ENCODE measurements around the gene EFCAB5. TPM values are rescaled to one million over a fixed set of nuclear protein-coding genes. Genes with fewer than 3 reads are reported as not detected.
A peak's percentile ranks its signal among the peaks of the same experiment; 100 is the strongest.
"Not testable (repeated sequence)": the region's sequence is repeated elsewhere in the genome, so short reads cannot be mapped to it uniquely, and the experiment has no call there.

Gene EFCAB5
- total RNA-seq, 2 donors from 2014 or later, result 0.55 TPM; not detected in 1

- Mint-ChIP-seq H3K36me3 (ENCODE audit: low read depth) (peaks cover 3% of the 10 kb centered on the region), H3K27ac (no peak overlapping the region), H3K27me3 (peaks cover 12% of the 10 kb centered on the region), H3K4me3 (no peak overlapping the region), H3K4me1 (no peaks in the 10 kb centered on the region)
- ATAC-seq, result no peak
- H3K9me3 ChIP-seq (ENCODE audit: control insufficient read depth, low read length, poor library complexity, severe bottlenecking), result peaks cover 8% of the 10 kb centered on the region
- no peak for DNase-seq
These were observed 120.9 kb downstream of the EFCAB5 start for GRCh38 chr17:30062372-30062771.

- DNase-seq, result no peak
- no peaks in the 10 kb centered on the region for H3K4me1 Mint-ChIP-seq
- H3K4me3 Mint-ChIP-seq, result no peak overlapping the region
- H3K27me3 Mint-ChIP-seq, result peaks cover 12% of the 10 kb centered on the region
- ATAC-seq, result no peak
- peaks cover 3% of the 10 kb centered on the region for H3K36me3 Mint-ChIP-seq (ENCODE audit: low read depth)
- H3K9me3 ChIP-seq (ENCODE audit: control insufficient read depth, low read length, poor library complexity, severe bottlenecking), result peaks cover 8% of the 10 kb centered on the region
- H3K27ac Mint-ChIP-seq, result no peak overlapping the region
These were observed 123.3 kb downstream of the EFCAB5 start for GRCh38 chr17:30064738-30065137.

- no peak overlapping the region for H3K27ac Mint-ChIP-seq
- no peaks in the 10 kb centered on the region for H3K36me3 Mint-ChIP-seq (ENCODE audit: low read depth)
- no peak for ATAC-seq
- H3K4me3 Mint-ChIP-seq, result no peak overlapping the region
- H3K27me3 Mint-ChIP-seq, result no peaks in the 10 kb centered on the region
- peaks cover 8% of the 10 kb centered on the region for H3K9me3 ChIP-seq (ENCODE audit: control insufficient read depth, low read length, poor library complexity, severe bottlenecking)
- no peaks in the 10 kb centered on the region for H3K4me1 Mint-ChIP-seq
- DNase-seq, result no peak
These were observed 127.0 kb downstream of the EFCAB5 start for GRCh38 chr17:30068465-30068864.

GRCh38 chr17:30074254-30074653, 132.8 kb downstream of the EFCAB5 start:
- peaks cover 4% of the 10 kb centered on the region for H3K4me1 Mint-ChIP-seq
- peaks cover 37% of the 10 kb centered on the region for H3K27me3 Mint-ChIP-seq
- H3K36me3 Mint-ChIP-seq (ENCODE audit: low read depth), result peaks cover 5% of the 10 kb centered on the region

GRCh38 chr17:30074730-30075129, 133.3 kb downstream of the EFCAB5 start:
- H3K4me3 Mint-ChIP-seq, result no peak overlapping the region
- H3K27ac Mint-ChIP-seq, result no peak overlapping the region
- DNase-seq, result no peak
- ATAC-seq, result no peak
- H3K9me3 ChIP-seq (ENCODE audit: control insufficient read depth, low read length, poor library complexity, severe bottlenecking), result no peaks in the 10 kb centered on the region
- peaks cover 4% of the 10 kb centered on the region for H3K4me1 Mint-ChIP-seq
- peaks cover 37% of the 10 kb centered on the region for H3K27me3 Mint-ChIP-seq
- H3K36me3 Mint-ChIP-seq (ENCODE audit: low read depth), result peaks cover 5% of the 10 kb centered on the region

More at GRCh38 chr17:30074254-30074653, 132.8 kb downstream of the EFCAB5 start:
- DNase-seq (no peak), ATAC-seq (no peak)
- H3K9me3 ChIP-seq (ENCODE audit: control insufficient read depth, low read length, poor library complexity, severe bottlenecking), result no peaks in the 10 kb centered on the region
- Mint-ChIP-seq H3K27ac (no peak overlapping the region), H3K4me3 (no peak overlapping the region)

- H3K9me3 ChIP-seq (ENCODE audit: control insufficient read depth, low read length, poor library complexity, severe bottlenecking), result no peaks in the 10 kb centered on the region
- H3K27me3 Mint-ChIP-seq, result peaks cover 34% of the 10 kb centered on the region
- H3K27ac Mint-ChIP-seq, result no peak overlapping the region
- ATAC-seq (no peak), DNase-seq (no peak)
- no peak overlapping the region for H3K4me3 Mint-ChIP-seq
- H3K4me1 Mint-ChIP-seq, result no peaks in the 10 kb centered on the region
- H3K36me3 Mint-ChIP-seq (ENCODE audit: low read depth), result no peaks in the 10 kb centered on the region
These were observed 141.3 kb downstream of the EFCAB5 start for GRCh38 chr17:30082773-30083172.

- Mint-ChIP-seq H3K4me3 (no peak overlapping the region), H3K27me3 (peaks cover 34% of the 10 kb centered on the region), H3K27ac (no peak overlapping the region), H3K4me1 (no peaks in the 10 kb centered on the region), H3K36me3 (ENCODE audit: low read depth) (no peaks in the 10 kb centered on the region)
- no peak for DNase-seq
- no peaks in the 10 kb centered on the region for H3K9me3 ChIP-seq (ENCODE audit: control insufficient read depth, low read length, poor library complexity, severe bottlenecking)
- ATAC-seq, result no peak
These were observed 143.4 kb downstream of the EFCAB5 start for GRCh38 chr17:30084788-30085187.

- H3K4me3 Mint-ChIP-seq, result no peak overlapping the region
- ATAC-seq, result no peak
- H3K27ac Mint-ChIP-seq, result no peak overlapping the region
- no peaks in the 10 kb centered on the region for H3K36me3 Mint-ChIP-seq (ENCODE audit: low read depth)
- DNase-seq, result no peak
- peaks cover 45% of the 10 kb centered on the region for H3K27me3 Mint-ChIP-seq
- H3K4me1 Mint-ChIP-seq, result no peaks in the 10 kb centered on the region
- H3K9me3 ChIP-seq (ENCODE audit: control insufficient read depth, low read length, poor library complexity, severe bottlenecking), result no peaks in the 10 kb centered on the region
These were observed 145.5 kb downstream of the EFCAB5 start for GRCh38 chr17:30086896-30087295.

GRCh38 chr17:30087431-30087830, 146.0 kb downstream of the EFCAB5 start:
- not testable (repeated sequence) for H3K4me3 Mint-ChIP-seq; H3K27ac Mint-ChIP-seq; H3K4me1 Mint-ChIP-seq; H3K36me3 Mint-ChIP-seq (ENCODE audit: low read depth); DNase-seq; ATAC-seq; H3K9me3 ChIP-seq (ENCODE audit: control insufficient read depth, low read length, poor library complexity, severe bottlenecking)
- peaks cover 46% of the 10 kb centered on the region for H3K27me3 Mint-ChIP-seq

- H3K9me3 ChIP-seq (ENCODE audit: control insufficient read depth, low read length, poor library complexity, severe bottlenecking), result no peaks in the 10 kb centered on the region
- no peak for DNase-seq
- peaks cover 51% of the 10 kb centered on the region for H3K27me3 Mint-ChIP-seq
- H3K27ac Mint-ChIP-seq, result no peak overlapping the region
- H3K4me3 Mint-ChIP-seq, result no peak overlapping the region
- peaks cover 7% of the 10 kb centered on the region for H3K4me1 Mint-ChIP-seq
- no peaks in the 10 kb centered on the region for H3K36me3 Mint-ChIP-seq (ENCODE audit: low read depth)
- ATAC-seq, result no peak
These were observed 149.8 kb downstream of the EFCAB5 start for GRCh38 chr17:30091121-30091670.

- Mint-ChIP-seq H3K36me3 (ENCODE audit: low read depth) (no peaks in the 10 kb centered on the region), H3K27me3 (peaks cover 51% of the 10 kb centered on the region)
- no peak for ATAC-seq
These were observed 150.3 kb downstream of the EFCAB5 start for GRCh38 chr17:30091771-30092170.

GRCh38 chr17:30092886-30093285, 151.5 kb downstream of the EFCAB5 start:
- no peak for ATAC-seq
- Mint-ChIP-seq H3K36me3 (ENCODE audit: low read depth) (no peaks in the 10 kb centered on the region), H3K4me3 (no peak overlapping the region), H3K27ac (no peak overlapping the region), H3K27me3 (peaks cover 51% of the 10 kb centered on the region), H3K4me1 (peaks cover 7% of the 10 kb centered on the region)
- DNase-seq, result no peak
- no peaks in the 10 kb centered on the region for H3K9me3 ChIP-seq (ENCODE audit: control insufficient read depth, low read length, poor library complexity, severe bottlenecking)

More at GRCh38 chr17:30091771-30092170, 150.3 kb downstream of the EFCAB5 start:
- Mint-ChIP-seq H3K4me1 (peaks cover 7% of the 10 kb centered on the region), H3K27ac (no peak overlapping the region), H3K4me3 (no peak overlapping the region)
- H3K9me3 ChIP-seq (ENCODE audit: control insufficient read depth, low read length, poor library complexity, severe bottlenecking), result no peaks in the 10 kb centered on the region
- DNase-seq, result no peak

GRCh38 chr17:30093463-30094147, 152.2 kb downstream of the EFCAB5 start:
- H3K27ac Mint-ChIP-seq, result no peak overlapping the region
- peaks cover 7% of the 10 kb centered on the region for H3K4me1 Mint-ChIP-seq
- no peaks in the 10 kb centered on the region for H3K9me3 ChIP-seq (ENCODE audit: control insufficient read depth, low read length, poor library complexity, severe bottlenecking)
- ATAC-seq (peak; percentile 72), DNase-seq (peak in 1 of 3 donors; percentile 29)
- peaks cover 53% of the 10 kb centered on the region for H3K27me3 Mint-ChIP-seq
- H3K36me3 Mint-ChIP-seq (ENCODE audit: low read depth), result peaks cover 2% of the 10 kb centered on the region
- no peak overlapping the region for H3K4me3 Mint-ChIP-seq
